SK-N-SH (cell line): Measurements from ENCODE around the gene ZBTB37. TPM values are rescaled to one million over a fixed set of nuclear protein-coding genes. Genes with fewer than 3 reads are reported as not detected.

Experiments
- CTCF ChIA-PET: fragments of 300-600, 350-600 bp; formaldehyde crosslinking; extraction: SDS; loops from one replicate; lab custom pipeline; 2021; lab: Yijun Ruan, JAX
- POLR2A ChIA-PET: fragments of 350-600 bp; sonication (Branson Sonifier 250); formaldehyde crosslinking; extraction: SDS; loops from one replicate; lab custom pipeline; 2020; ENCODE audit warnings: antibody characterized with exemption, inconsistent platforms; lab: Yijun Ruan, JAX
- DNase-seq: peaks from one replicate; pipeline ENCODE4 v3.0.0; 2012
- H2AFZ ChIP-seq: fragments of 200-600 bp; sonication (generic); 2 replicates; pipeline ENCODE4 v1.8.1; 2016; ENCODE audit warnings: antibody characterized with exemption, mild to moderate bottlenecking, low read depth
- H3F3A ChIP-seq: fragments of 200-600 bp; sonication (generic); replicated peaks from 2 replicates; pipeline ENCODE3; 2016; ENCODE audit warnings: antibody characterized with exemption, mild to moderate bottlenecking; ENCODE audit not compliant: insufficient read depth
- H3K27ac ChIP-seq, 2 experiments: fragments of 200-500 bp in 1 of 2; fragments of 200-600 bp in 1 of 2; sonication (Bioruptor generic) in 1 of 2; sonication (generic), shearing (Covaris generic) in 1 of 2; 2 replicates each; pipeline versions ENCODE4 v1.5.1 to v1.6.1; 2014 to 2016; ENCODE audit warnings: low read depth in 2 of 2, inconsistent platforms in 1 of 2, low read length in 1 of 2, mild to moderate bottlenecking in 1 of 2, mixed read lengths in 1 of 2
- H3K27me3 ChIP-seq: fragments of 200-600 bp; sonication (generic), shearing (Covaris generic); 2 replicates; pipeline ENCODE4 v1.6.1; 2016; ENCODE audit warnings: mixed run types; ENCODE audit not compliant: insufficient read depth
- H3K36me3 ChIP-seq, 2 experiments: fragments of 200-500 bp in 1 of 2; fragments of 200-600 bp in 1 of 2; sonication (Bioruptor generic) in 1 of 2; sonication (generic) in 1 of 2; replicated peaks in 1 of 2; 2 replicates each; pipeline versions ENCODE3 to v1.5.1; 2014 to 2016; ENCODE audit warnings: low read length in 1 of 2, mild to moderate bottlenecking in 1 of 2; ENCODE audit not compliant: insufficient read depth in 2 of 2, control insufficient read depth in 1 of 2
- H3K4me1 ChIP-seq, 2 experiments: fragments of 200-500 bp in 1 of 2; fragments of 200-600 bp in 1 of 2; sonication (Bioruptor generic) in 1 of 2; sonication (generic), shearing (Covaris generic) in 1 of 2; 2 replicates each; pipeline versions ENCODE4 v1.5.1 to v1.6.1; 2014 to 2016; ENCODE audit warnings: low read depth in 1 of 2, low read length in 1 of 2, mixed run types in 1 of 2; ENCODE audit not compliant: insufficient read depth in 2 of 2, control insufficient read depth in 1 of 2
- H3K4me2 ChIP-seq: fragments of 200-600 bp; sonication (generic), shearing (Covaris generic); 2 replicates; pipeline ENCODE4 v1.6.1; 2017; ENCODE audit warnings: mixed run types
- H3K4me3 ChIP-seq, 2 experiments: fragments of 200-500 bp in 1 of 2; fragments of 200-600 bp in 1 of 2; sonication (Bioruptor generic) in 1 of 2; sonication (generic), shearing (Covaris generic) in 1 of 2; 2 replicates each; pipeline versions ENCODE4 v1.5.1 to v1.8.1; 2014 to 2016; ENCODE audit warnings: low read depth in 2 of 2, inconsistent platforms in 1 of 2, low read length in 1 of 2, mild to moderate bottlenecking in 1 of 2, mixed read lengths in 1 of 2, moderate library complexity in 1 of 2
- H3K79me2 ChIP-seq: fragments of 200-600 bp; sonication (generic); 2 replicates; pipeline ENCODE4 v1.8.1; 2017; ENCODE audit warnings: mild to moderate bottlenecking; ENCODE audit not compliant: insufficient read depth
- H3K9ac ChIP-seq: fragments of 200-600 bp; sonication (generic); 2 replicates; pipeline ENCODE4 v1.6.1; 2017; ENCODE audit warnings: mixed run types
- H3K9me2 ChIP-seq: fragments of 200-600 bp; sonication (generic); 2 replicates; pipeline ENCODE4 v1.6.1; 2017; ENCODE audit warnings: mixed run types
- H3K9me3 ChIP-seq: fragments of 200-600 bp; sonication (generic); 2 replicates; pipeline ENCODE4 v1.6.1; 2017; ENCODE audit warnings: mixed run types, mild to moderate bottlenecking, moderate library complexity
- H4K20me1 ChIP-seq: fragments of 200-600 bp; sonication (generic); 2 replicates; pipeline ENCODE4 v1.6.1; 2017; ENCODE audit warnings: mild to moderate bottlenecking, mixed run types; ENCODE audit not compliant: insufficient read depth
- CHD2 ChIP-seq: fragments of 150-350 bp; IDR thresholded peaks from 2 replicates; pipeline ENCODE4 v1.6.1; 2018; ENCODE audit warnings: low read length; ENCODE audit not compliant: partially characterized antibody
- ELF1 ChIP-seq: IDR thresholded peaks from 2 replicates; pipeline ENCODE4 v1.4.0; 2012
- EP300 ChIP-seq, 2 experiments: IDR thresholded peaks; 2 replicates each; pipeline versions ENCODE4 v1.4.0 to v1.6.1; 2012; ENCODE audit warnings: borderline replicate concordance in 1 of 2, low read depth in 1 of 2, low read length in 1 of 2
- EZH2phosphoT487 ChIP-seq: fragments of 200-600 bp; sonication (generic); IDR thresholded peaks from 2 replicates; pipeline ENCODE4 v1.6.1; 2017; ENCODE audit warnings: low read depth, mixed run types, mild to moderate bottlenecking, antibody characterized with exemption, moderate library complexity, borderline replicate concordance
- FOSL2 ChIP-seq: IDR thresholded peaks from 2 replicates; pipeline ENCODE4 v1.4.0; 2012; ENCODE audit warnings: low read depth, mild to moderate bottlenecking, moderate library complexity, borderline replicate concordance
- FOXJ3 ChIP-seq: sonication (generic); formaldehyde crosslinking; IDR thresholded peaks from 2 replicates; pipeline ENCODE4 v1.5.1; 2020; ENCODE audit warnings: mild to moderate bottlenecking, missing genetic modification reagents
- GABPA ChIP-seq: IDR thresholded peaks from 2 replicates; pipeline ENCODE4 v1.4.0; 2012; ENCODE audit warnings: low read depth, mild to moderate bottlenecking
- JUND ChIP-seq: IDR thresholded peaks from 2 replicates; pipeline ENCODE4 v1.4.0; 2012
- MEF2A ChIP-seq: IDR thresholded peaks from 2 replicates; pipeline ENCODE4 v1.4.0; 2012; ENCODE audit warnings: low read depth, borderline replicate concordance
- MXI1 ChIP-seq: IDR thresholded peaks from 2 replicates; pipeline ENCODE4 v1.6.1; 2012; ENCODE audit warnings: mild to moderate bottlenecking, low read depth, low read length, improper control_type of control experiment
- NFIC ChIP-seq: IDR thresholded peaks from 2 replicates; pipeline ENCODE4 v1.4.0; 2012; ENCODE audit warnings: borderline replicate concordance
- POLR2AphosphoS5 ChIP-seq: IDR thresholded peaks from 2 replicates; pipeline ENCODE4 v1.6.1; 2012; ENCODE audit warnings: low read depth, low read length
- RAD21 ChIP-seq: IDR thresholded peaks from 2 replicates; pipeline ENCODE4 v1.6.1; 2012; ENCODE audit warnings: mild to moderate bottlenecking, low read length
- RCOR1 ChIP-seq: fragments of 150-350 bp; IDR thresholded peaks from 2 replicates; pipeline ENCODE4 v1.6.1; 2017; ENCODE audit warnings: antibody characterized with exemption, low read length
- SIN3A ChIP-seq: IDR thresholded peaks from 2 replicates; pipeline ENCODE4 v1.6.1; 2012; ENCODE audit warnings: low read depth, mild to moderate bottlenecking, low read length, moderate library complexity, borderline replicate concordance
- SMC3 ChIP-seq: IDR thresholded peaks from 2 replicates; pipeline ENCODE4 v1.6.1; 2012; ENCODE audit warnings: low read depth, low read length, improper control_type of control experiment
- YY1 ChIP-seq: IDR thresholded peaks from 2 replicates; pipeline ENCODE4 v1.4.0; 2012; ENCODE audit warnings: low read depth, mild to moderate bottlenecking
- WGBS: methylation state at CpG from one replicate; pipeline ENCODE4 v1.1.6; 2017; ENCODE audit warnings: low lambda C conversion rate; 5-methylcytosine and 5-hydroxymethylcytosine counted together
- polyA plus RNA-seq, 3 experiments: library from polyadenylated mRNA; depleted of rRNA; stranded (reverse); fragments of >200 nt; gene quantifications; 2 replicates each; pipeline ENCODE4 v1.2.3, GENCODE V29; 2012
- TF ChIP-seq, protein P1 (sequence below): fragments of 200-600 bp; sonication (generic); IDR thresholded peaks from 2 replicates; pipeline ENCODE4 v1.6.1; 2017; ENCODE audit warnings: antibody characterized with exemption, mild to moderate bottlenecking, moderate library complexity
- TF ChIP-seq, protein P2 (sequence below): IDR thresholded peaks from 2 replicates; pipeline ENCODE4; 2012
- TF ChIP-seq, protein P3 (sequence below): IDR thresholded peaks from 2 replicates; pipeline ENCODE4 v1.4.0; 2012; ENCODE audit warnings: low read depth
- TF ChIP-seq, protein P4 (sequence below): IDR thresholded peaks from 2 replicates; pipeline ENCODE4 v1.4.0; 2012; ENCODE audit warnings: low read depth, borderline replicate concordance

ZBTB37 gene
- polyA plus RNA-seq, 1 of the 3 experiments (the other 2 are of a cell fraction) = 0.89 TPM

DNA sequence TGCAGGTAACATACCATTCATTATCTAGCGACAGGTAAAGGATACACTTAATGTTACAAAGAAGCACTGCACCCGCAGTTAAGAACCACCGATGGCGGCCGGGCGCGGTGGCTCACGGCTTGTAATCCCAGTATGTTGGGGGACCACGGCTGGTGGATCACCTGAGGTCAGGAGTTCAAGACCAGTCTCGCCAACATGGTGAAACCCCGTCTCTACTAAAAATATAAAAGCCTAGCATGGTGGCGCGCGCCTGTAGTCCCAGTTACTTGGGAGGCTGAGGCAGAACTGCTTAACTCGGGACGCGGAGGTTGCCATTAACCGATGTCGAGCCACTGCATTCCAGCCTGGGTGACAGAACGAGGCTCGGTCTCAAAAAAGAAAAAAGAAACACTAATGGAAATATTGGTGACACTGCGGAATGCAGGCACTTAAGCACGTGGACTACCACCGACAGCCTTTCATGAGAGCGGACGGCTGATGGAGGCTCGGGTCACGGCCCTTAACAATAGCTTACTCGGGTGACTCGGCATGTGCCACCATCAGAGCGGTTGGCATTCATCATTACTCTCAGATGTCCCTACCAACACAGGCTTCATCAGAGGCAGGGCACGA is 933 bp upstream of the ZBTB37 start:
- TF ChIP-seq, protein P1, sequence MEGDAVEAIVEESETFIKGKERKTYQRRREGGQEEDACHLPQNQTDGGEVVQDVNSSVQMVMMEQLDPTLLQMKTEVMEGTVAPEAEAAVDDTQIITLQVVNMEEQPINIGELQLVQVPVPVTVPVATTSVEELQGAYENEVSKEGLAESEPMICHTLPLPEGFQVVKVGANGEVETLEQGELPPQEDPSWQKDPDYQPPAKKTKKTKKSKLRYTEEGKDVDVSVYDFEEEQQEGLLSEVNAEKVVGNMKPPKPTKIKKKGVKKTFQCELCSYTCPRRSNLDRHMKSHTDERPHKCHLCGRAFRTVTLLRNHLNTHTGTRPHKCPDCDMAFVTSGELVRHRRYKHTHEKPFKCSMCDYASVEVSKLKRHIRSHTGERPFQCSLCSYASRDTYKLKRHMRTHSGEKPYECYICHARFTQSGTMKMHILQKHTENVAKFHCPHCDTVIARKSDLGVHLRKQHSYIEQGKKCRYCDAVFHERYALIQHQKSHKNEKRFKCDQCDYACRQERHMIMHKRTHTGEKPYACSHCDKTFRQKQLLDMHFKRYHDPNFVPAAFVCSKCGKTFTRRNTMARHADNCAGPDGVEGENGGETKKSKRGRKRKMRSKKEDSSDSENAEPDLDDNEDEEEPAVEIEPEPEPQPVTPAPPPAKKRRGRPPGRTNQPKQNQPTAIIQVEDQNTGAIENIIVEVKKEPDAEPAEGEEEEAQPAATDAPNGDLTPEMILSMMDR = no peak
- peak; percentile 91 for TF ChIP-seq MXI1
- peaks cover 62 to 65% of the 10 kb centered on the region in 2 experiments for H3K36me3 ChIP-seq
- H3K4me1 ChIP-seq = peaks cover 11 to 38% of the 10 kb centered on the region in 2 experiments; a peak in 3 of 4 replicates
- H3K9me2 ChIP-seq = no peaks in the 10 kb centered on the region
- ChIA-PET POLR2A (interaction anchor here (0.7 to 2.5 kb wide), 8 partner anchors 17 to 169 kb away, joined by 3 to 14 read pairs (median 4); partner anchors contain the start of genes CENPL, DARS2 and RC3H1), CTCF (no interaction called here)
- WGBS = 2% methylated on average over 31 of the region's 32 CpGs
- peak overlapping the region; percentile 74 to 94 for H3K27ac ChIP-seq
- H3K4me2 ChIP-seq = peak overlapping the region; percentile 78
- peak overlapping the region; percentile 79 for H3K9ac ChIP-seq
- H4K20me1 ChIP-seq = peaks cover 49% of the 10 kb centered on the region
- peaks cover 37% of the 10 kb centered on the region for H3K79me2 ChIP-seq
- peak overlapping the region; percentile 82 to 90 for H3K4me3 ChIP-seq
- no peaks in the 10 kb centered on the region for H3K27me3 ChIP-seq
- no peak overlapping the region; the same call in 1 of the 2 replicates for H2AFZ ChIP-seq
- H3F3A ChIP-seq = peaks cover 67% of the 10 kb centered on the region
- DNase-seq = no peak
- H3K9me3 ChIP-seq = no peaks in the 10 kb centered on the region

DNA sequence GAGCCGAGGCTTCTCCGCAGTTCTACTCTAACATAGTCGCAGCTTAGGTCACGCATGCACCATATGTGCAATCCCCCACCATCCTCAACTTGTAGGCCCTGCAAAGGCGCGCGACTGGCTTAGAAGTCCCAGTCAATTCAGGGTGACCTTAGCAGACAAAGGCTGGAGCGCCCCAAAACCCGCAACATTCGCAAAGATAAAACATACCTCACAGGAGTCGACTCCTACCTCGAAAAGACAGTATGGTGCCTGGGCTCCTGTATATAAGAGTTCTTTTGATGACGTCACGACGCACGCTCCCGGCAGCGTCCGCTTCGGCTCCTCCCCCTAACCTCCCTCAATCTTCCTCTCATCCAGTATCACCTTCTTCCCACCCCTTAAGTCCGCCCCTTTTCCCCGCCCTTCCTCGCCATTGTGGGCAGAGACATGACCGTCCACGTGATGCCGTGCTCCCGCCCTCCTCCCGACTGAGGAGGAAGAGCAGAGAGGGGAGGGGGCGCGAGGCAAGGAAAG is 371 bp upstream of the ZBTB37 start, which contains the start of gene GAS5:
GAS5 (minus strand) TSS at position 237 of the 513 bp plus-strand sequence.
- Histone ChIP-seq H4K20me1 (peaks cover 45% of the 10 kb centered on the region), H3K4me3 (peak within 1 kb of the TSS; percentile 82 to 90), H3F3A (peaks cover 61% of the 10 kb centered on the region), H3K79me2 (peaks cover 42% of the 10 kb centered on the region), H3K9me2 (no peaks in the 10 kb centered on the region), H3K9ac (peak within 1 kb of the TSS; percentile 79), H2AFZ (peak within 1 kb of the TSS; percentile 67), H3K27ac (peak within 1 kb of the TSS; percentile 74 to 97), H3K9me3 (no peaks in the 10 kb centered on the region), H3K27me3 (no peaks in the 10 kb centered on the region), H3K4me2 (peak within 1 kb of the TSS; percentile 79), H3K36me3 (peaks cover 58 to 62% of the 10 kb centered on the region in 2 experiments), H3K4me1 (peaks cover 11 to 38% of the 10 kb centered on the region in 2 experiments; a peak in 3 of 4 replicates)
- no peak for DNase-seq
- ChIA-PET POLR2A (interaction anchor here (0.6 to 2.5 kb wide), 25 partner anchors 8 to 390 kb away, joined by 3 to 14 read pairs (median 3); partner anchors contain the start of genes CENPL, DARS2, KLHL20 and RC3H1), CTCF (interaction anchor here (1.0 to 1.6 kb wide), 2 partner anchors 154 to 436 kb away, joined by 3 to 4 read pairs; partner anchors contain the start of gene RC3H1)
- 4% methylated on average over 23 of the region's 30 CpGs for WGBS
- TF ChIP-seq RAD21 = no peak
- TF ChIP-seq, protein P1 = no peak
- TF ChIP-seq, protein P2, sequence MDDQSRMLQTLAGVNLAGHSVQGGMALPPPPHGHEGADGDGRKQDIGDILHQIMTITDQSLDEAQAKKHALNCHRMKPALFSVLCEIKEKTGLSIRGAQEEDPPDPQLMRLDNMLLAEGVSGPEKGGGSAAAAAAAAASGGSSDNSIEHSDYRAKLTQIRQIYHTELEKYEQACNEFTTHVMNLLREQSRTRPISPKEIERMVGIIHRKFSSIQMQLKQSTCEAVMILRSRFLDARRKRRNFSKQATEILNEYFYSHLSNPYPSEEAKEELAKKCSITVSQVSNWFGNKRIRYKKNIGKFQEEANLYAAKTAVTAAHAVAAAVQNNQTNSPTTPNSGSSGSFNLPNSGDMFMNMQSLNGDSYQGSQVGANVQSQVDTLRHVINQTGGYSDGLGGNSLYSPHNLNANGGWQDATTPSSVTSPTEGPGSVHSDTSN = no peak
- peak; percentile 100 for TF ChIP-seq POLR2AphosphoS5
- no peak for TF ChIP-seq EZH2phosphoT487
- peak; percentile 88; the same call in 1 of the 2 replicates for TF ChIP-seq SIN3A
- TF ChIP-seq ELF1 = no peak
- TF ChIP-seq YY1 = peak; percentile 84
- TF ChIP-seq RCOR1 = 0 out of 2 replicates have a peak, but pooled peaks have one; percentile 11
- peak; percentile 18; the same call in 1 of the 2 replicates for TF ChIP-seq JUND
- TF ChIP-seq, protein P3, sequence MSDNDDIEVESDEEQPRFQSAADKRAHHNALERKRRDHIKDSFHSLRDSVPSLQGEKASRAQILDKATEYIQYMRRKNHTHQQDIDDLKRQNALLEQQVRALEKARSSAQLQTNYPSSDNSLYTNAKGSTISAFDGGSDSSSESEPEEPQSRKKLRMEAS = peak; percentile 89
- no peak for TF ChIP-seq EP300 (IDR thresholded peaks at IDR 0.05; ENCODE audit: borderline replicate concordance in 1 of 2, low read depth in 1 of 2, low read length in 1 of 2)
- no peak for TF ChIP-seq MEF2A
- TF ChIP-seq CHD2 = no peak
- no peak; the same call in 1 of the 2 replicates for TF ChIP-seq SMC3
- TF ChIP-seq NFIC = no peak
- TF ChIP-seq, protein P4, sequence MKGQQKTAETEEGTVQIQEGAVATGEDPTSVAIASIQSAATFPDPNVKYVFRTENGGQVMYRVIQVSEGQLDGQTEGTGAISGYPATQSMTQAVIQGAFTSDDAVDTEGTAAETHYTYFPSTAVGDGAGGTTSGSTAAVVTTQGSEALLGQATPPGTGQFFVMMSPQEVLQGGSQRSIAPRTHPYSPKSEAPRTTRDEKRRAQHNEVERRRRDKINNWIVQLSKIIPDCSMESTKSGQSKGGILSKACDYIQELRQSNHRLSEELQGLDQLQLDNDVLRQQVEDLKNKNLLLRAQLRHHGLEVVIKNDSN = peak; percentile 94
- no peak for TF ChIP-seq FOXJ3 (CRISPR knock-in tag)
- no peak for TF ChIP-seq GABPA
- TF ChIP-seq FOSL2 = no peak
